CD4-positive, alpha-beta T cell treated with Interferon alpha-2 for 1 hour (primary cell): Measurements from ENCODE around the gene MBD5.
"Not testable (repeated sequence)": the region's sequence is repeated elsewhere in the genome, so short reads cannot be mapped to it uniquely, and the experiment has no call there.

Source experiments
- DNase-seq, 2 donors: peaks; one replicate each; pipeline ENCODE4 v3.0.0-alpha.2; 2020 to 2022

Gene MBD5

DNA sequence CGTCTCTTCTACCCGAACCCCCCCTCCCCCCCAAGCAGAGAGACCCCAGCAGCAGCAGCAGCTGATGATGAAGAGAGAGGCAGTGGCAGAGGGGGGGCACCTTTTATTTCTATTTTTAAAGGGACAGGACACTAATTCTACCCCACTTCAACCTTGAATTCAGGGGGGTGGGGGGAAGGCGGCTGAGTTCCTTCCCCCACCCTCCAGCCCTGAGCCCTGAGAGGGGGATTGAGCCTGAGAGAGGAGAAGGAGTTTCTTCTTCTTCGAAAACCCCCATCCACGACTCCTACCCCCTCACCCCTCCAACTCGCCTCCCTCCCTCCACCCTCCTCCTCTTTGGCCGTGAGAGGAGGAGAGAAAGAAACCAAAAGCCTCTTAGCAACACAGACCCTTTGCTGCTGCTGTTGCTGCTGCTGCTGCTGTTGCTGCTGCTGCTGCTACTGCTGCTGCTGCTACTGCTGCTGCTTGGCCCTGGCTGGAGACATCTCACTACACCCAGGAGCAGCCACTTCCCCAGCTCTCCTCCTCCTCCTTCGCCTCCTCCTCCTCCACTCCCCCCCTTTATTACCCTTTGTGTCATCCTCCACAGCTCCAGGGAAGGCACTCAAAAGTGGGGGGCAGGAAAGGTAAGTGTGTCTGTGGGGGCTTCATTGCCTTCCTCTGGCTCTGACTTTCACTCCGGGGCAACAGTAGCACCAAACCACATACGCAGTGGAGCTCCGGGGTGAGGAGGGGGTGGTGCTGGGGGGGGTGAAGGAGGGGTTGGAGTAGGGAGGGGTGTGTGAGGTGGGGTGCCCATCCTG, at the start of gene MBD5:
Gene MBD5, plus strand, starts transcription at position 33 of the 803 bp plus-strand sequence.
- peak; percentile 70 to 80 for DNase-seq

DNA sequence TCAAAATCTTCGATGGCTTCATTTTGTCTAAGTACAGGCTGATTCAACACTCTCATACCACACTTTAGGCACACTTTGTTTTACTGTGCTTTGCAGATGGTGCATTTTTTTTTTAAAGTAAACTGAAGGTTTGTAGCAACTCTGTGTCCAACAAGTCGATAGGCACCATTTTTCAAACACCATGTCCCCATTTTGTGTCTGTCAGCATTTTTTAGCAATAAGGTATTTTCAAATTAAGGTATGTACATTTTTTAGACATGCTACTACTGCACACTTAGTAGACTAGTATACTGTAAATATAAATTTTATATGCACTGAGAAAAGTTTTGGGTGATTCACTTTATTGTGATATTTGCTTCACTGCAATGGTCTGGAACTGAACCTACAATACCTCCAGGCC, 44.8 kb upstream of the MBD5 start:
- no peak for DNase-seq

DNA sequence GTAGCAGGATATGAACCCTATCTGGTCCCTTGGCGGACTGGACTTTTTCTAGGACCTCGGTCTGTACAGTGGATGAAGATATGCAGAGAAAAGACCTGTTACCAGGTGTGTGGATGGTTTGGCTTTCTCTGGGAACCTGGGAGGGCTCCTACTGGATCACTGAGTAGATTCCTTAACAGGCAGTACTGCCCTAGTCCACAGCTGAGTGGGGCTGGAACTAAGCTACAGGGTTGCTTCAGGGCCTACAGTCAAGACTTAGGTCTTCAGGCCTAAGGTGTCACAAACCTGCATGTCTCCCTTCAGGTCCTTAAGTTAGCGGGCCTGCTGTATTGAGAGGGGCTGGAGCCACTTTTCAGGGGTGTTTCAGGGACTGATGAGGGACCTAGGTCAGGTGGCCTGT, 43.2 kb upstream of the MBD5 start:
- no peak for DNase-seq

DNA sequence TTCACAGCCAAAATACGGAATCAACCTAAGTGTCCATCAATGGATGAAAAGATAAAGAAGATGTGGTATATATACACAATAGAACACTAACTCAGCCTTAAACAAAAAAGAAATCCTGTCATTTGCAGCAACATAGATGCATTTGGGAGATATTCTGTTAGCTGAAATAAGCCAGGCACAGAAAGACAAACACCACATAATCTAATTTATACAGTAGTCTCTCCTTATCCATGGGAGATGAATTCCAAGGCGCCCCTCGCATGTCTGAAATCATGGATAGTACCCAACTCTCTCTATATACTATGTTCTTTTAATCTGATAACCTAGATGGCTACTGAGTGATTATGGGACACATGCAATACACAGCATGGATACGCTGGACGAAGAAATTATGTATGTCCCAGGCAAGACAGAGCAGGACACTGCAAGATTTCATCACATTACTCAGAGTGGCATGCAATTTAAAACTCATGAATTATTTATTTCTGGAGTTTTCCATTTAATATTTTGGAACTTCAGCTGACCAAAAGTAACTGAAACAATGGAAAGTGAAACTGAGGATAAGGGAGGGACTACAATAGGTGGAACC, 39.9 kb upstream of the MBD5 start:
- DNase-seq: no peak

DNA sequence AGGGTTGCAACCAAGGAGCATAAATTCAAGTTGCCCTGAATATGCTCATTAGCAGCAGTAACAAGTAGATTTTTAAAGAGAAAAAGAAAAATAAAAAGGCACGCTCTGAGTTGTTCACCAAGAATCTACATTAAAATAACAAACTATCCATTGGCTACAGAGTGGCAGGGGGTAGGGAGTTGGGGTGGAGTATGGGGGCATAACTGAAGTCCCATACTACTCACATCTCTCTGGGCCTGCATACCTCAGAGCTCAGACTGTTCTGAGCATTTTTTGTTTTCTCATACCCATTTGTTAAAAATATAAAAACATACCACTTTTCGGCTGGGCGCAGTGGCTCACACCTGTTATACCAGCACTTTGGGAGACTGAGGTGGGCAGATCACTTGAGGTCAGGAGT, 31.8 kb upstream of the MBD5 start:
- DNase-seq: no peak

DNA sequence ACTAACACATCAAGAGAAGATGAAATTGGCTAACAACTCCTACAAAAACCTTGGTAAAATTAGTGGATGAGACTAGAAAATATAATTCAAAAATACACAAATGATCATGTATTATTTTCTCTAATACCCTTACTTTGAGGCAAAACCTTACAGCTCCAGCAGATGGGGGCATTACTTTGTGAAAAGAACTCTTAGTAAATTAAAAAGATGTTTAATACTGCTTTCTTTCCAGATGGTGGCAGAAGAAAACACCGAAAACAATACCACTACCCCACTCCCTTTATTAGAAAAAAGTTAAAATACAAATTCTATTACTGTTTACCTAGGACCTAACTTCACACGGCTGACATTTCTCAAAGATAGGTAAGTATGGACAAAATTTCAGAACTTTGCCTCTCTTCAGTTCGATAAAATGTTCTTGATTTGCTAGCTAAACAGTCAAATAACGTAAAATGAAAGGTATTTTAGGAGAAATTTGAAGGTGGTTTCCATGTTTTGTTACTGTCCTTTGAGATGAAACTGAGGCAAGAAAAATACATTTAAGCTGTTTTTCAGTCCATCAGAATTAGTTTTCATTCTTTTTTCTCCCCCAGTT, 31.0 kb upstream of the MBD5 start:
- peak; percentile 6 to 71 for DNase-seq

DNA sequence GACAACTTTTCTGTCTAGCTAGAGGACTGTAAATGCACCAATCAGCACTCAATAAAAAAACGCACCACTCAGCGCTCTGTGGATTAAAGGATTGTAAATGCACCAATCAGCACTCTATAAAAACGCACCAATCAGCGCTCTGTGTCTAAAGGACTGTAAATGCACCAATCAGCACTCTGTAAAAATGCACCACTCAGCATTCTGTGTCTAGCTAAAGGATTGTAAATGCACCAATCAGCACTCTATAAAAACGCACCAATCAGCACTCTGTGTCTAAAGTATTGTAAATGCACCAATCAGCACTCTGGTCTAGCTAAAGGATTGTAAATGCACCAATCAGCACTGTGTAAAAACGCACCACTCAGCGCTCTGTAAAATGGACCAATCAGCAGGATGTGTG, 25.9 kb upstream of the MBD5 start:
- not testable (repeated sequence) for DNase-seq

DNA sequence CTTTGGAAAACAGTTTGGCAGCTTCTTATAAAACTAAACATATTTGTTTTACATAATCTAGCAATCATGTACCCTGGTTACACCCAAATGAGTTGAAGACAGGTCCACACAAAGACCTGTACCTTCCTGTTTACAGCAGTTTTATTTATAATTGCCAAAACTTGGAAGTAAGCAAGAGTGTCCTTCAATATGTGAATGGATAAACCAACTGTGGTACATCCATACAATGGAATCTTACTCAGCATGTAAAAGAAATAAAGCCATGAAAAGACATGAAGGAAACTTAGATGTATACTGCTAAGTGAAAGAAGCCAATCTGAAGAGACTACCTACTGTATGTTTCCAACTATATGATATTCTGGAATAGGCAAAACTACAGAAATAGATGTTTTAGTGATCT, 24.1 kb upstream of the MBD5 start:
- no peak for DNase-seq

DNA sequence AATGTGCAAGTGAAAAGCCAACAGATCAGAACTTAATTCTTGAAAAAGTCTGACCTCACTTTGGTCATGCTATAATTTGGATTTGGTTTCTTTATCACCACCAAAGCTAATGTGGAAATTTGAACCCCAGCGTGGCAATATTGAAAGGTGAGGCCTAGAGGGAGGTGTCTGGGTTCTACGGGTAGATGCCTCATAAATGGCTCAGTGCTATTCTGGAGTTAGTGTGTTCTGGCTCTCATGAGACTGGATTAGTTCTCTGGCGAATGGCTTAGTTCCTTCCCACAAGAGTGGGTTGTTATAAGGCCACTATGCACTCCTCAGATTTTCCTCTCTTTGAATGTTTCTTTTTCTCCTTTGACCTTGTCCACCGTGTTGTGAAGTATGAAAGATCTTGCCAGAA, 22.7 kb upstream of the MBD5 start:
- DNase-seq: no peak

DNA sequence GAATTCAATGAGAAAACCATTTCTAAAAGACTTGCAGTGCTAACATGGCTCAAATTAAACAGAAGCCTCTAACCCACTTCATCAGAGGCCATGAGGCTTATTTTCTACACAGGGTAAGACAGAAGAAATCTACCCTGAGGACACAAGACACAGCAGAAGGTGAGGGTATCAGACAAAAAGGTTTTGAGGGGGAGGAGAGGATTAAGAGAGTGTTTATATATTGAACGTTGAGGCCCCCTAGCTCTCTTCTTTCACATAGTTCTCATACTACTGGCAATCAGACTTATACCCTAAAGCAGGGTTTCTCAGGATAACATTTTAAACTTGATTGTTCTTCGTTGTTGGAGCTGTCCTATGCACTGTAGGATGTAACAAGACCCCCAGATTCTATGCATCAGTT, 21.8 kb upstream of the MBD5 start:
- no peak for DNase-seq

DNA sequence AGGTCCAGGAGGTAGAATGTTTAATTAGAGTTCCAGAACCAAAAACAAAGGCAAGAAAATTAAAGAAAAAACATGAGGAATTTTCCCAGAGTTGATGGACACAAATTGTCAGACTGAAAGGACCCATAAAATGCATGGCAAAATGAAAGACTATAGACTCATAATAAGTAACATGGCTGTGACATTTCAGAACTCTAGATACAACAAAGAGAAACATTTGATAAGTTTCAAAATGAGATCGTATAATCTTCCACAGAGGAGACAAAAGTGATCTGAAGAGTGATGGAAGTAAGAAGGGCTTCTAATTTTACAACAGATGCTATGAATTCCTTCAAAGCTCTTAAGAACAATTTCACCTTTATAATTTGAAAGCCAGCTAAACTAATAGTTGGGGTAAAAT, 20.8 kb upstream of the MBD5 start:
- DNase-seq: no peak

DNA sequence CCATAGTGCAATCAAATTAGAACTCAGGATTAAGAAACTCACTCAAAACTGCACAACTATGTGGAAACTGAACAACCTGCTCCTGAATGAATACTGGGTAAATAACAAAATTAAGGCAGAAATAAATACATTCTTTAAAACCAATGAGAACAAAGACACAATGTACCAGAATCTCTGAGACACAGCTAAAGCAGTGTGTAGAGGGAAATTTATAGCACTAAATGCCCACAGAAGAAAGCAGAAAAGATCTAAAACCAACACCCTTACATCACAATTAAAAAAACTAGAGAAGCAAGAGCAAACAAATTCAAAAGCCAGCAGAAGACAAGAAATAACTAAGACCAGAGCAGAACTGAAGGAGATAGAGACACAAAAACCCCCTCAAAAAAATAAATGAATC, 18.5 kb upstream of the MBD5 start:
- not testable (repeated sequence) for DNase-seq

DNA sequence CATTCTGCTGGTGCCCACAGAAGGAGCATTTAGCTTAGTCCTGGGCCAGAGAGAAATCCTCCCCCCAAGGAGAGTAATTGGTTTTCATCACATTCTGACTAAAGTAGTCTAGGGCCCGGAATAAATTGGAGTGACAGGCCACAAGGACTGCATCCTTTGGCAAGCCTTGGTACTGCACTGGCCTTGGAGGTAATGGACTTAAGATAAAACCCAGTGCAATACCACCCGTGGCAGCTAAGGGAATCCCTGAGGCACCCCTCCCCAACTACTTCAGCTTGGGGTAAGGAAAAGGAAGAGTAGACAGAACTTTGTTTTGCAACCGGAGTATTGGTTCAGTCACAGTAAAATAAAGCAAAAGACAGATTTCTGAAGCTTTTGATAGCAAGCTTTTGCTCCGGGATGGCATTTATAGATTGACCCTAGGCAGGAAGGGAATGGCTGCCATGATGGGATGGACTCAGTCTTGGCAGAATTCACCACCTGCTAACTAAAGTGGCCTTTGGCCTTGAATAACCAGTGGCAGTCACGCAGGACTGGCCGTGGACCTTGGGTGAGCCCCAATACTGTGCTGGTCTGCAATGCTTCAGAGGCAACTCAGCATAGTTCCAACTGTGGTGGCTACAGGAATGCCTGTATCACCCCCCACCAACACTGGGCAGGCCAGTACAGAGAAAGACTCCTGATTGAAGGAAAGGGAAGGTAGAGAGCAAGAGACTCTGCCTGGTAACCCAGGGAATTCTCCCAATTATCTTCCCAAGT, 14.5 kb upstream of the MBD5 start:
- no peak for DNase-seq

DNA sequence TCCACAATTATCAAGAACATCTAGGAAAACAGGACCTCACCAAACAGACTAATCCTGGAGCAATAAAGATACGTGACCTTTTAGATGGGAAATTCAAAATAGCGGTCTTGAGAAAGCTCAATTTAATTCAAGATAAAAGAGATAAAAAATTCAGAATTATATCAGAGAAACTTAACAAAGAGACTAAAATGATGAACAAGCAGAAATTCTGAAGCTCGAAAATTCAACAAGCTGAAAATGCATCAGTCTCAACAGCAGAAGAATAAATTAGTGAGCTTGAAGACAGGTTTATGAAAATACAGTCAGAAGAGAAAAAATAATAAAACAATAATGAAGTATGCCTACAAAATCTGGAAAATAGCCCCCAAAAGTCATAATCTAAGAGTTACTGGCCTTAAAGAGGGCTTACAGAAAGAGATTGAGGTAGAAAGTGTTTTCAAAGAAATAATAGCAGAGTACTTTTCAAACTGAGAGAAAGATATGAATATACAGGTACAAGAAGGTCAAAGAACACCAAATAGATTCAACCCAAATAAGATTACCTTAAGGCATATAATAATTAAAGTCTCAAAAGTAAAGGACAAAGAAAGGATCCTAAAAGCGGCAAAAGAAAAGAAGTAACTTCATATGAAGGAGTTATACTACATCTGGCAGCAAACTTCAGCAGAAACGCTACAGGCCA, 13.5 kb upstream of the MBD5 start:
- DNase-seq: no peak

DNA sequence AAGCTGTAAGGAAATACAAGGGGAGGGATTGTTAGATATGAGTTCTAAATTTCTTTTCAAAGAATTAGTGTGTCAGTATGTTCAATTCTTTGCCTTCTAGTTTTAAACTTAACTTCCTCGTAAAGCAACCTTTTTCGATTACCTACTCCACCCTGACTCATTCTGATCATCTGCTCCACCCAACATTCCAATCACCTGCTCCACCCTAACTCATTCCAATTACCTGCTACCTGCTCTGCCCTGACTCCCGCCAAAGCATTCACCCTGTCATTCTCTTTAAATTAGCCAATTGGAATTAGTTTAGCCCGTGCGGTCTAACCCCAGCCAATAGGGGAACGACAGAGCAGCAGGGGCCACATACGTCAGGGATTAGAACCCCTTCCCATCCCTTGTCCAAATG, 12.5 kb upstream of the MBD5 start:
- not testable (repeated sequence) for DNase-seq

DNA sequence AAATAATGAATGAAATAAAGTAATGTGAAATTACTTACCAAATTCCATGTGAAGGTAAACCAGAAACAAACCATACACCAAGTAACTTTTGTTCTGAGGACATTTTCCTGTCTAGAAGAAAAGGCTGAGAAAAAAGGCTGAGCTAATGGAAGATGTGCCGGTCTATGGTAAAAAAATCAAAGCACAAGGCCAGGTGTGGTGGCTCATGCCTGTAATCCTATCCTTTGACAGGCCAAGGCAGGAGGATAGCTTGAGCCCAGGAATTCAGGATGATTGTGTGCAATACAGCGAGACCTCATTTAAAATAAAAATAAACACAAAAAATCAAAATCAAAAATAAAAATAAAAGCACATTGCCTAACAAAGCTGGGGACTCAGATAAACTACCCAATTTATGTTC, 7.0 kb upstream of the MBD5 start:
- no peak for DNase-seq

DNA sequence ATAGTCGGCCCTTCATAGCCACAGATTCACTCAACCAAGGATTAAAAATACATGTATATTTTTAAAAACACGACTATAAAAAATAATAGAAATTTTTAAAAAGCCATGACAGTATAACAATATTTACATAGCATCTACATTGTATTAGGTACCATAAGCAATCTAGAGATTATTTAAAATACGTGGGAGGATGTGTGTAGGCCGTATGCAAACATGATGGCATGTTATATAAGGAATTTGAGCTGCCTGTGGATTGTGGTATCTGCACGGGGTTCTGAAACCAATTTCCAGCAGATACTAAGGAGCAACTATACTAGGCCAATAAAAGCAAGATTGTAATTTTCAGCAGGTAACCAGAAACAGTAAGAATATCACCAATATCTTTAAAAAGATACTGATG, 6.3 kb upstream of the MBD5 start:
- no peak for DNase-seq

DNA sequence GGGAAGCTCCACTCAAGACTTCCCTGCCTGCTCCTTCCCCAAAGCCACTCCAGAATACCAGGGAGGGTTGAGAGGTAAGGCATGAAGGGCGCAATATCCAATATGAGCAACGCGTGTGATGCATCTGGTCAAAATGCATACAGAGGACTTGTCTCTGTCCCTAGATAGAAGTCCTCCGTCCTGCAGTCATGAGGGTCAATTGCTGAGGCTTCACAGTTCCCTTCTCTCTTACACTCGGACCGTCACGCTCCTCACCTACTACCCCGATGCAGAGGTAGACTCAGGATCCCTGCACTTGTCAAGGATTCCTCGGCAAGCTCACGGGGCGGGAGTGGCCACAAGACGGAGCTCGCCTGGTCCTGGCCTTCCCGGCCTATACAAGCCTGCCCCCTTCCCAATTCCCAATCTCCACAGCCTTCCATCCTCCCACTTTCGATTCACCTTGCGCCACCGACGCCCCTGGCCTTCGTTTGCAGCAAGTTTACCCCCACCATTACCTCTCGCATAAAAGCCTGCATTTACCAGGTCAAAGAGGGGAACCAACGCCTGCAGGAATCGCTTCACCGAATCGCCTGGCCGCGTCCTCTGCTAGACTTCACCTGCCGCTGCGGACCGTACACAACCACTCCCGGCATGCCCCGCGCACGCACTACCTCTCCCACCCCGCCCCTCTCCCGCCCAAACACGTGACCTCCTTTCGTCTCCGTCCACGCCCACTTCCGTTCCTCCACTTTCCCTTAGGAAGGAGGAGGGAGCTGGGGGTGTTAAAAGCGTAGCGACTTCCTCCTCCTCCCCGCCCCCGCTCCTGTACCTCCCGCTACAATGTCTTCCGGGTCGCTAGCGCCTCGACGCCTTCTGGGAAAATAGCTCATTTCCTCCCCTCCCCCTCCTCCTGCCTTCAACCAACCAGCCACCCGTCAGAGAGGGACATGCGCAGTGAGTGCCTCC, 506 bp upstream of the MBD5 start, which contains the start of gene ORC4:
Gene ORC4, minus strand, starts transcription at position 627 of the 948 bp plus-strand sequence. CDS start 44,779 bp downstream, outside the sequence.
- DNase-seq: peak; percentile 98 to 99

DNA sequence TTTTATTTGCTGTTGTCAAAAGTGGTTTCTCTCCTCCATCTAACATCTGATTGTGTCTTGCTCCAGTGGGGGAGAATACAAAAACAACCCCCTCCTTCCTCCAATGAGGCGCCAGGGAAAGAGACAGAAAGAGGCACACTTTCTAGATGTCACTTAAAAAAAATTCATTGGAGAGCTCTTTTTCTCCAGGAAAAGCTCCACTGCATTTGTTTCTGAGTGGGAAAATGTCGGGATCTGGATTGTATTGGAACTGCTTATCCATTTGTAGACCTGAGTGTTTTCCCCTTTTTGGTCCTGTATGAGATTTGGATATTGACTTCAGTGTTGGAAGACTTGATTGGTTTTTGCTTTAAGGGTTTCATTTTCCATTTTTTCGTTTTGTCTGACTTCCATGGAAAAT, 995 bp downstream of the MBD5 start:
- no peak for DNase-seq

DNA sequence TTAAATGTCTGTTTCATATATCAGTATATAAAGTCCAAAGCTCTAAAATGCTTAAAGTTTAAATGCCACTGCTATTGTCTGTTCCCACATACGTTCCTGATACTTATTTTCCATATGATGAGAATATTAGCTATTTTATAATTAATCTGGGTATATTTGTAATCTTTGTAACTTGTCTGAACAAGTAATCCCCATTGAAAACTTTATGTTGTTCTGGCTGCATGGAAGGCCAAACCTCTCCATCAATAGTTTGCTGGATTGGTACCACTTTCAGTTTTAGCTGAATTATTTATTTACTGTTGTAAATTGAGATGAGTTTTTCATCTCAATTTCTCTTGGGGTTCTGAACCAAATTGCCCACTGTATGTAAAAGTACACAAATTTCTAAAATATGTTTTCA, 1.5 kb downstream of the MBD5 start:
- peak in 1 of 2 donors; percentile 13 for DNase-seq

DNA sequence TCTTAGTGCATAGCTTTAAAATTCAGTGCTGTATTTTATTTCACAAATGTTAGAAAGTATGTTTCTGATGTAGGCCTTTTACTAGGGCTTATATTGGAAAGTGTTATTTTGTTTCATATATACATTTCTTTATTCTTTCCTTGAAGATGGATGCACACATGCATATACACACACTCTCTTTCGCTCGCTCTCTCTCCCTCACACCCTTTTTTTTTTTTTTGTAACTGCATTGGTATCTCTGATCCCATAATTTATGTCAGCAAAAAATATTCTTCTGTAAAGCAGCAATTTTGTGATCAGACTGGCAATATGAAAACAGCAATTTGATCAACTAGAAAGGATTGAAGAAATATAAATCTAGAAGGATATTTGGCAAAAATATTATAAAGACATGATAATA, 2.0 kb downstream of the MBD5 start:
- no peak for DNase-seq

DNA sequence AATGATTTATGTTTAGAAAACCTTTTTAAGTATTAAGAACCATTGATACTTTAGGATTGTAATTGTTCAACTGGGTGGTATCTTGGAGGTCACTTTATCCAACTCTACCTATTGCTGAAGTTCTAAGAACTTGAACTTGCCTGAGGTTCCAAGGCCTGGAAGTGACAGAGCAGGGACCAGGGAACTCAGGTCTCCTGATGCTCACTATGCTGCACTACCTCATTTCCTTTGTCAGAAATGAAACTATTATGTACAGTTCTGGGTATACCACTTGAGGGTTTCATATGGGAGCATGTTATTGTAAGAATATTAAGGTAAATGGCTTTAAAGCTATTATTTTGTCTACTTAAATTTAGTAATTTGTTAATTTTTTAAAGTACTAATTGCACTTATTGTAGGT, 3.0 kb downstream of the MBD5 start:
- DNase-seq: peak in 1 of 2 donors; percentile 59
